Measurements from ENCODE around the gene DDAH1.

GRCh38 chr1:85296980-85297379 is 168.0 kb downstream of the DDAH1 start:
- TF ChIP-seq ZNF263 (CRISPR knock-in tag; IDR thresholded peaks at IDR 0.05; ENCODE audit: low read depth) (no peak), USF2 (CRISPR knock-in tag; IDR thresholded peaks at IDR 0.05) (no peak), CTCF (IDR thresholded peaks at IDR 0.05) (no peak), KAT7 (CRISPR knock-in tag; IDR thresholded peaks at IDR 0.05; ENCODE audit: borderline replicate concordance) (no peak), HMGA2 (CRISPR knock-in tag; IDR thresholded peaks at IDR 0.05) (no peak), ZBTB21 (CRISPR knock-in tag; IDR thresholded peaks at IDR 0.05; ENCODE audit: borderline replicate concordance) (no peak), E2F1 (CRISPR knock-in tag; IDR thresholded peaks at IDR 0.05) (no peak)
- TF ChIP-seq, protein P1, sequence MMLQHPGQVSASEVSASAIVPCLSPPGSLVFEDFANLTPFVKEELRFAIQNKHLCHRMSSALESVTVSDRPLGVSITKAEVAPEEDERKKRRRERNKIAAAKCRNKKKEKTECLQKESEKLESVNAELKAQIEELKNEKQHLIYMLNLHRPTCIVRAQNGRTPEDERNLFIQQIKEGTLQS (CRISPR knock-in tag; conservative IDR thresholded peaks at IDR 0.05): no peak

Data from WTC11 (cell line).